WTC11 (cell line): ENCODE data around the gene ZCCHC10. TPM values are rescaled to one million over a fixed set of nuclear protein-coding genes. Genes with fewer than 3 reads are reported as not detected.

Experiments used
- AFF4 ChIP-seq: sonication (generic); formaldehyde crosslinking; IDR thresholded peaks from 2 replicates; pipeline ENCODE4 v1.8.1; 2023; ENCODE audit warnings: mild to moderate bottlenecking, missing genetic modification reagents, borderline replicate concordance
- ARID4B ChIP-seq: sonication (generic); formaldehyde crosslinking; IDR thresholded peaks from 2 replicates; pipeline ENCODE4 v1.8.0; 2023; ENCODE audit warnings: missing genetic modification reagents, mild to moderate bottlenecking, borderline replicate concordance
- ATF6 ChIP-seq: sonication (generic); formaldehyde crosslinking; IDR thresholded peaks from 2 replicates; pipeline ENCODE4 v1.8.1; 2023; ENCODE audit warnings: mild to moderate bottlenecking, missing genetic modification reagents
- CREM ChIP-seq: sonication (generic); formaldehyde crosslinking; IDR thresholded peaks from 2 replicates; pipeline ENCODE4 v1.8.1; 2022; ENCODE audit warnings: mild to moderate bottlenecking, missing genetic modification reagents, moderate library complexity
- E2F5 ChIP-seq: sonication (generic); formaldehyde crosslinking; IDR thresholded peaks from 2 replicates; pipeline ENCODE4 v1.8.1; 2022; ENCODE audit warnings: mild to moderate bottlenecking, moderate library complexity, missing genetic modification reagents
- ERG ChIP-seq: fragments of 250-450 bp; sonication (Bioruptor Pico); IDR thresholded peaks from 2 replicates; pipeline ENCODE4 v1.8.0; 2021; ENCODE audit warnings: mild to moderate bottlenecking
- ESRRA ChIP-seq: sonication (generic); formaldehyde crosslinking; IDR thresholded peaks from 2 replicates; pipeline ENCODE4 v1.8.1; 2022; ENCODE audit warnings: mild to moderate bottlenecking, missing genetic modification reagents, borderline replicate concordance
- KAT7 ChIP-seq: sonication (generic); formaldehyde crosslinking; IDR thresholded peaks from 2 replicates; pipeline ENCODE4 v1.8.1; 2023; ENCODE audit warnings: missing genetic modification reagents, mild to moderate bottlenecking, borderline replicate concordance
- MLX ChIP-seq: sonication (generic); formaldehyde crosslinking; IDR thresholded peaks from 2 replicates; pipeline ENCODE4 v1.8.1; 2023; ENCODE audit warnings: mild to moderate bottlenecking, missing genetic modification reagents, moderate library complexity
- MYBL2 ChIP-seq: sonication (generic); formaldehyde crosslinking; IDR thresholded peaks from 2 replicates; pipeline ENCODE4 v1.8.1; 2023; ENCODE audit warnings: mild to moderate bottlenecking, moderate library complexity, missing genetic modification reagents
- PREB ChIP-seq: sonication (generic); formaldehyde crosslinking; IDR thresholded peaks from 2 replicates; pipeline ENCODE4 v1.8.1; 2022; ENCODE audit warnings: mild to moderate bottlenecking, missing genetic modification reagents, moderate library complexity, borderline replicate concordance
- RELA ChIP-seq: sonication (generic); formaldehyde crosslinking; IDR thresholded peaks from 2 replicates; pipeline ENCODE4 v1.8.1; 2022; ENCODE audit warnings: missing genetic modification reagents, mild to moderate bottlenecking, borderline replicate concordance
- RORB ChIP-seq: fragments of 250-450 bp; sonication (Bioruptor Pico); IDR thresholded peaks from 2 replicates; pipeline ENCODE4 v1.9.0; 2021; ENCODE audit warnings: mild to moderate bottlenecking
- TEAD4 ChIP-seq: sonication (generic); formaldehyde crosslinking; IDR thresholded peaks from 2 replicates; pipeline ENCODE4 v1.8.0; 2022; ENCODE audit warnings: mild to moderate bottlenecking, missing genetic modification reagents
- ZNF263 ChIP-seq: sonication (generic); formaldehyde crosslinking; IDR thresholded peaks from 2 replicates; pipeline ENCODE4 v1.8.1; 2022; ENCODE audit warnings: low read depth, mild to moderate bottlenecking, moderate library complexity, missing genetic modification reagents
- ZNF425 ChIP-seq: fragments of 250-450 bp; sonication (Bioruptor Pico); conservative IDR thresholded peaks from 2 replicates; pipeline ENCODE4 v1.9.0; 2021; ENCODE audit warnings: mild to moderate bottlenecking
- ZSCAN18 ChIP-seq: fragments of 250-450 bp; sonication (Bioruptor Pico); IDR thresholded peaks from 2 replicates; pipeline ENCODE4 v2.1.2; 2022; ENCODE audit warnings: mild to moderate bottlenecking, moderate library complexity
- total RNA-seq: library from RNA; stranded (reverse); gene quantifications from 3 replicates; pipeline ENCODE4 v1.2.3, GENCODE V29; 2021

Gene ZCCHC10
- total RNA-seq, 1 experiment from 2014 or later, result 22.9 TPM

- no peak for TF ChIP-seq AFF4 (CRISPR knock-in tag)
- 0 out of 2 replicates have a peak, but pooled peaks have one; percentile 38 for TF ChIP-seq ESRRA (CRISPR knock-in tag)
- no peak for TF ChIP-seq TEAD4
- no peak for TF ChIP-seq KAT7 (CRISPR knock-in tag)
- TF ChIP-seq ATF6, result no peak
- TF ChIP-seq E2F5 (CRISPR knock-in tag), result peak; percentile 58
- TF ChIP-seq ZNF263 (CRISPR knock-in tag), result no peak
- no peak; the same call in 1 of the 2 replicates for TF ChIP-seq ARID4B (CRISPR knock-in tag)
- TF ChIP-seq PREB, result no peak
- no peak for TF ChIP-seq MYBL2 (CRISPR knock-in tag)
- TF ChIP-seq RORB, result no peak
- 0 out of 2 replicates have a peak, but pooled peaks have one; percentile 42 for TF ChIP-seq CREM (CRISPR knock-in tag)
- TF ChIP-seq RELA (CRISPR knock-in tag), result no peak
- TF ChIP-seq ZSCAN18, result no peak
- TF ChIP-seq ZNF425 (CRISPR knock-in tag), result no peak
- TF ChIP-seq ERG (CRISPR knock-in tag), result no peak
- TF ChIP-seq MLX (CRISPR knock-in tag), result no peak
These were observed at the start of gene ZCCHC10 (continued) for GRCh38 chr5:133025804-133026663.
